DMS53 treated with DMSO at 0.1 percent for 48 hours (cell line): ENCODE results near the gene L2HGDH.
A peak's percentile ranks its signal among the peaks of the same experiment; 100 is the strongest.
"Not testable (repeated sequence)": the region's sequence is repeated elsewhere in the genome, so short reads cannot be mapped to it uniquely, and the experiment has no call there.

ENCODE experiments used
- DNase-seq: peaks from one replicate; lab custom pipeline; 2025; ENCODE audit not compliant: unreplicated experiment; lab: John Stamatoyannopoulos, UW

L2HGDH gene

DNA sequence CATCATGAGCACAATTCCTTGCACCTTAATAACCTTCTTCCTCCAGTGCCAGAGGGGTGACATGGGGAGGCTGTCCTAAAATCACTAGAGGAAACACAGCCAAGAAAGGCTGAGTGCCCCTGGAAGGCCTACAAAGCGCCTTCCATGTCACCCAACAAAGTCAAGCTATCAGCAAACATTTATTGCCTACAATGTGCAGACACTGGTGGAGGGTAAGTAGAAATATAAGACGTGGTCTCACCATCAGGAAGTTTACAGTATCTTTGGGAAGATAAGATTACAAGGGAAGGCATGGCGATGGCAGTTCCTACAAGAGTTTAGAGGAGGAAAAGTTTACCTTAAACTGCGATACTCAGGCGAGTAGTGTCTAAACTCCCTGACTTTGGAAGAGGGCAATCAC lies 28.0 kb upstream of the L2HGDH start:
- no peak for DNase-seq

DNA sequence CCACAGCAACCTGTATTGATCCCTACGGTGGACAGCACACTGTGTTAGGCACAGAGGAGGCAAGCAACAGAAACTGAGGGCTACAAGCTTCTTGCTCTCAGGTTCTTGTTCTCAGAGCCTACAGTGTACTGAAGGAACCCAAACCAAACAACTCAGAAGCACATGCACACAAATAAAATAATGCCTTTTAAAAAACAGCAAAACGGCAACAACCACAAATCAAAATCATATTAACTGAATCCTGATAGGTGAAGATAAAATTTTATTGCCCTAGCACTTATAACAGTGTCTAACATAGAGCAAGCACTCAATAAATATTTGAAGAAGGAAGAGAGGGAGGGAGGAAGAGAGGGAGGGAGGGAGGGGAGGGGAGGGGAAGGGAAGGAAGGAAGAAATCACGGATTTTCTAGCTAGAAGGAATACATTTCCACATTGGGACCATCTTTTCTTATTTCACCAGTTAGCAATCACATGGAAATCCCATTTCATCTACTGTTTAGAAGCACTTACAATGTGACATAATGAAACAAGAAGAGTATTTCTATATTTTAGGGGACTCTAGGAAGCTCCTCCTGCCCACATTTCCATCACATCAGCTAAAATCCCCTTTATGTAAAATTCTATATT lies 27.3 kb upstream of the L2HGDH start:
- no peak for DNase-seq

DNA sequence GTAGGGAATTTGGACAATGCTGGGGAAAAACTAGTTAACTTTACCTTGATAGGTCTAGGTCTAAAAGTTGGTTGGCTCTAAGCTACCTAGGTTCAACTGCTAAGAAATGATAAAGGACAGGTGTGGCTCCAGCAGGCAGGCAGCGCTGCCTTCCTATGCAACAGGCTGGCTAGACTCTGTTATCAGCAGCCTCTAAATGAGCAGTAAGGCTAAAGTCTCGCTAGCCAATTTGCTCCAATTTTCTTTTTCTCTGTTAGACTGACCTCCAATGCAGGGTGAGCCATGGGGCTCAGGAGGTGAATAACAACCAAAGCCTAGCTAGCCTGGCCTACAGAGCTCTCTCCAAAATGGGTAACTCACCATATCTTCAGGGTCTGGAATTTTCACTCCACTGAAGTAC lies 26.6 kb upstream of the L2HGDH start:
- DNase-seq = no peak

DNA sequence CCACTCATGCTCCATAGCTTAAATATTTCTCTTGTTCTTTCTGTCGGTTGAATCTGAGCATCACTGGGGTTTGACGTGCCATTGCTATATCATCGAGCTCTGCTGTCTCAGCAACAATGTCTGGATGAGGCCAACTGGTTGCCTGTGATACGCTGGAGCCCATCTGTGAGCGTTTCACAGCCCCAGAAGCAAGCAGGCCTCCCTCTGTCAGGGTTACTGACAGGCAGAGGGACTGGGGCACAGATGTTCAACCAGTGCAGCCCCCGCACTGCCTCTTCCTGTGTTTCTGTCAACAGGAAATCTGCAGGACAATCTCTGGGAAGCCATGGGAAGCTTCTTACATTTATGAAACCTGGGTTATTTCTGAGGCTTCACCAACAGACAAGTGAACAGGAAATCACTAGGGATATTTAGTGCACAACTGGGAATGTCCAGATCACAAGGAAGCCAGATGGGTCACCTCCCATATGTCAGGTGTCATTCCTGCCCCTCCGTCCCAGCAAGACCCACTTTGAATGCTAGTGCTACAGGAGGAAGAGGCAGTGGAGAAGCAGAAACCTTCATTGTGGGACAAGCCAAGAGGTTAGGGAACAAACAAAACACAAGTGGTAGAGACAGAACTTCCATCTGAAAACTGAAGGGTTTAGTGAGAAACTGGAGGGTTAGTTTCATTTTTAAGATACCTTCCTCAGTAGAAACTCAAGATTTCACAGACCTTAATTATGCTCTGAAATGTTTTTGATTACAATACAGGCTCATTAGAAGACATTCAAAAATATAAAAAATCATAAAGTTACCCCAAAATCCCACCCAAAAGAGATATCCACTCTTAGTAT lies 24.2 kb upstream of the L2HGDH start:
- peak; percentile 22 for DNase-seq

DNA sequence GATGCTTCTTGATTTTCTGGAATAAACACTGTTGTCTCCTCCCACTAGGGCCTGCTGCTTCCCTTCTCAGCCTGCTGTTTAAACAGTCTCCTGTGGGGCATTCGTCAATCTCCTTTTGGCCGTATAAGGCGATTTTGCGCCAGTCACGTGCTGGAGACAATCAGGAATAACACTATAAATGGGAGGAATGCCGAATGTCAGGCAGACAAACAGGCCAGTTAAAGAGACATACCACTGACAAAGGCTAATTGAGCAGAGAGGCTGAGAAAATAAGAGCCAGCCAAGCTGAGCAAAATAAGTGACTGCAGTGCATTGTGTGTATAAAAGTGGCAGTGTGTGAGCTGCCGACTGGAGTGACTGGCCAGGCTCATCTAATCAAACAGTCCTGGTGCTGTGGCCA lies 23.4 kb upstream of the L2HGDH start:
- DNase-seq = peak; percentile 83

DNA sequence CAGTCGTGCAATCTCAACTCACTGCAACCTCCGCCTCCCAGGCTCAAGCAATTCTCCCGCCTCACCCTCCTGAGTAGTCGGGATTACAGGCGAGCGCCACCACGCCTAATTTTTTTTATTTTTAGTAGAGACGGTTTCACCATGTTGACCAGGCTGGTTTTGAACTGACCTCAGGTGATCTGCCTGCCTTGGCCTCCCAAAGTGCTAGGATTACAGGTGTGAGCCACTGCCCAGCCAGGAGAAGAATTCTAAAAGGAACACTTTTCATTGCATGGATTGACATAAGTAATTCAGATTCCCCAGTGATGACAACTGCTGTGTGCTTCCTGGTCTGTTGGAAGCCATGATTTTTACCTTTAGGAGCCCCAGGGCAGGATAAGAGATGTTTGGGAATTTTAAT lies 22.2 kb upstream of the L2HGDH start:
- DNase-seq = no peak

DNA sequence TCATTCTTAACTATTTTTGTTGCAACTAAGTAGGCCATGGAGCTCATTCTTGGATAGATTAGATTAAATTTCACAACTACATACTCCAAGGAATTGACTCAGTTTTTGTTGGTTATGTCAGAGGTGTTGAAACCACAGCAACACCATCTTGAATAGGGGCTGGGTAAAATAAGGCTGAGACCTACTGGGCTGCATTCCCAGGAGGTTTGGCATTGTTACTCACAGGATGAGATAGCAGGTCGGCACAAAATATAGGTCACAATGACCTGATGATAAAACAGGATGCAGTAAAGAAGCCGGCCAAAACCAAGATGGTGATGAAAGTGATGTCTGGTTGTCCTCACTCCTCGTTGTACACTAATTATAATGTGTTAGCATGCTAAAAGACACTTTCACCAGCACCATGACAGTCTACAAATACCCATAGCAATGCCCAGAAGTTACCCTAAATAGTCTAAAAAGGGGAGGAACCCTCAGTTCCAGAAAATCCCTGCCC lies 21.0 kb upstream of the L2HGDH start:
- no peak for DNase-seq

DNA sequence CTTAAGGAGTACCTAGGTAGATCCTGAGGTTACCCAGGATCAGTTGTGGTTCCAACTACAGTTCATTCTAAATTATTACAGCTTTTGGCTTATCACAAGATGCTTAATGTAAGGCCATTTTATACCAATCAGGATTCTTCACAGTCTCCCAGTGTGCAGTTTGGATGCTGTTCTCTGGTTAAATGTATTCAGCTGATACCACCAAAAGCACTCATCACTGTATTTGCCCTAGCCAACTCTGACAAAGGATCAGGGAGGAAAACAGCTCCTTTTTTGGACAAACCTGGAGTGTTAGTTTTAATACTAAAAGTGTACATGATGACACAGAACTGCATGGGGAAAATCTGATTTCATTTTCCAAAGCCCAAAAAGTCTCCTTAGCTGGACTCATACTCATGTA lies 19.6 kb upstream of the L2HGDH start:
- no peak for DNase-seq

DNA sequence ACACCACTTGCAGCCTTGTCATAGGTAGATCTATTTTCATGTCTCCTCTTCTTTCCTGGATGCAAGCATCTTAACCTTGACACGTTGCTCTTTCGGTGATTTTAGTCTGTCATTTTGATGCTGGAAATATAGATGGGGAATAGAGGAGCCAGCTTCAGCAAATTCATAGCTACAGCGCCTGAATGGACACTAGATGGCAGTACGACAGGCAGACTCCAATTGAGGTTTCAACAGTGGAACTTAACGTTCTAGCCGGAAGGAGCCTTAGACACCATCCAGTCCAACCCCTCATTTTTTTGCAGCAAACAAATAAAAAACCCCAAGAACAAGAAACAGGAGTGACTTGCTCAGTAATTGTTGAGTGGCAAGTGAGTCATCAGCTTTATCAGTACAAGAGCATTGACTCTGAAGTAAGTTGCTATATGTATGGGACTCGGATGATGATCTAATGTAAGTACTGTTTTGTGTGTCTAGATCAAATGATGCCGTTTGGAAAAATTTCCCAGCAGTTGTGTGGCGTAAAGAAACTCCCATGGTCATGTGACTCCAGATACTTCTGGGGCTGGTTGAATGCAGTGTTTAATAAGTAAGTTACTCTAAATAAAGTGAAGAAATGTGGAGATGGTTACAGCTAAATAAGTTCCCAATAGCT lies 9.1 kb upstream of the L2HGDH start:
- DNase-seq = peak; percentile 91

DNA sequence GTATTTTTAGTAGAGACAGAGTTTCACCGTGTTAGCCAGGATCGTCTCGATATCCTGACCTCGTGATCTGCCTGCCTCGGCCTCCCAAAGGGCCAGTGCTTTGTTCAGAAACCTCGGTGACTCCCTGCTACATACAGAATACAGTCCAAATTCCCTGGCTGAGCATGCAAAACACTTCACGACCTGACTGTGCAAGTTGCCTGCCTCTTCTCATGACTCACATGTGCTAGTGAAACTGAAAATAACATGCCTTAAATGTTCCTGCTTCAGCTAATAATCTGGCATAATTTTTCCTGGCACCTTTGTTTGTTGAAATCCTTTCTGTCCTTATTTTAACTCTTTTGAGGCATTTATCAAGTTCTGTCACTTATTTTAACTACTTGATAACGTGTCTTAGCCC lies 8.3 kb upstream of the L2HGDH start:
- no peak for DNase-seq

DNA sequence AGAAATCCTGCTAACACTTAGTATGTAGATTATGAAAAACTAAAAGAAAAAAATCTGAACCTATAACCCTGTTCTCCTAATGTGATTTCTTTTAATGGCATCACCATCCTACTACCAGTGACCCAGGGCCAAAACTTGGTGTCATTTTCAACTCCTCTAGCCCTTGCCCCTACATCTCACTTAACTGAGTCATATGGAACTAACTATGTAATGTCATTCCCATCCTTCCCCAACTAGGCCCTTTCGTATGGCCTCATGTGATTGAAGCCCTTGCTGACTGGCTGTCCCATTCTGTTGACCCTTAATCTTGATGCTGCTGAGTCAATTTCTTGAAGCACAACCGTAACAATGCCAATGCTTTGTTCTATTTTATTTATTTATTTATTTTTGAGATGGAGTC lies 7.7 kb upstream of the L2HGDH start:
- DNase-seq = no peak

DNA sequence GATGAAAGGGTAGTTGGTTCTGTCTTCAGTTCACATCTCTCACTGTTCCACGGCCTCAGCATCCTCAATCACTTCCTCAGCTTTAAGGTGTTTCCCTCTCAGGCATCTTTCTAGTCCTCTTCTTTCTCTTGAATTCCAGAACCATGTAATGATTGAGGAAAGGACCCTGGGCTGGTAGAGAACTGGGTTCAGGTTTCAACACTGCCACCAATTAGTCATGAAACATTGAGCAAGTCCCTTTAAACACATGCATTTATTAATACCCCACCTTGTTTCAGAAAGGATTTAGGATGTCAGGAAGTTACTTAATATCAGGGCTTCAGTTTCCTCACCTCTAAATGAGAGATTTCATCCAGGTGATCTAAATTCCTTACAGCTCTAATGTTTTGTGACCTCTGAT lies 7.3 kb upstream of the L2HGDH start:
- DNase-seq = no peak

DNA sequence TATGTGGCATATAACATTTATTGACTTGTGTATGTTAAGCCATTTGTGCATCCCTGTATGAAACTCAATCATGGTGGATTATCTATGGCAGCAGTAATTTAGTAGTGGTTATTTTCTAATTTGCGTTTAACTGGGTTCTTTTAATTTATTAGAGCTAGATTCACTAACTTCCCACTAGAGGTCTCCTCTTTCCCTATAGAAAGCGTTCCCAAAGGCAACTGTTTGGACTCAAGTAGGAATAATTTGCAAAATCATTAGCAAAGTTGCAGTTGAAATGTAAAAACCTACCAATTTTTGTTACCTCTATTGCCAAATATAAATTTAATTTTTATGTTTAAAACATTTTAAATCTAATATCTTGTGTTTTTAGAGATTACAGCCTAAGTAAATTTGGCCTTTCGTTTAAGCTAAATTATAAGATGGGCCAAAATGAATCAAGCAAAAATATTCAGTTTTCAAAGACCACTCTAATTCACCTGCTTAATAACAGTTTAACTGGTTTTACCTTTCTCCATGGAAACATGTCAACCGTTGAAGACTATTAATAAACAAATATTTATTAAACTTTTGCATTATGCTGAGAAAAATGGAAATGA lies 6.1 kb upstream of the L2HGDH start:
- no peak for DNase-seq

DNA sequence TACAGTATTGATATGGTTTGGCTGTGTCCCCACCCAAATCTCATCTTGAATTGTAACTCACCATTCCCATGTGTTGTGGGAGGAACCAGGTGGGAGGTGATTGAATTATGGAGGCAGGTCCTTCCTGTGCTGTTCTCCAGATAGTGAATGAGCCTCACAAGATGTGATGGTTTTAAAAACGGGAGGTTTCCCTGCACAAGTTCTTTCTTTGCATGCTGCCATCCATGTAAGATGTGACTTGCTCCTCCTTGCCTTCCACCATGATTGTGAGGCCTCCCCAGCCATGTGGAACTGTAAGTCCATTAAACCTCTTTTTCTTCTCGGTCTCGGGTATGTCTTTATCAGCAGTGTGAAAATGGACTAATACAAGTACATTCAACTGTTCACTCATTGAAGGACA lies 2.1 kb upstream of the L2HGDH start:
- not testable (repeated sequence) for DNase-seq

DNA sequence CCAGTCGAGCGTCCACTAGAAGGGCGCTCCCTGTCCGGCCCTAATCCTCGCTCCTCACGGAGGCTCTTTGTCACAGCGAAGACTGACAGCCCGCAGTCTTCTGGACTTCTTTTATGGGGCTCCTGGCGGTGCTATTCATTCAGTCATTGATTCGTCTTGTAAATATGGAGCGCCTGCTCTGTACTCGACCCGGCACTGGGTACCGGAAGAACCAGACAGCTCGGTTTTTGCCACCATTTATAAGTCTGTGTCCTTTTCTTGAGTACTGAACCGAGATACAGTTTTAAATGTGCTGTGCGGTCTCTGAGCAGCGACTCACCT lies 665 bp upstream of the L2HGDH start:
- DNase-seq = peak; percentile 52

DNA sequence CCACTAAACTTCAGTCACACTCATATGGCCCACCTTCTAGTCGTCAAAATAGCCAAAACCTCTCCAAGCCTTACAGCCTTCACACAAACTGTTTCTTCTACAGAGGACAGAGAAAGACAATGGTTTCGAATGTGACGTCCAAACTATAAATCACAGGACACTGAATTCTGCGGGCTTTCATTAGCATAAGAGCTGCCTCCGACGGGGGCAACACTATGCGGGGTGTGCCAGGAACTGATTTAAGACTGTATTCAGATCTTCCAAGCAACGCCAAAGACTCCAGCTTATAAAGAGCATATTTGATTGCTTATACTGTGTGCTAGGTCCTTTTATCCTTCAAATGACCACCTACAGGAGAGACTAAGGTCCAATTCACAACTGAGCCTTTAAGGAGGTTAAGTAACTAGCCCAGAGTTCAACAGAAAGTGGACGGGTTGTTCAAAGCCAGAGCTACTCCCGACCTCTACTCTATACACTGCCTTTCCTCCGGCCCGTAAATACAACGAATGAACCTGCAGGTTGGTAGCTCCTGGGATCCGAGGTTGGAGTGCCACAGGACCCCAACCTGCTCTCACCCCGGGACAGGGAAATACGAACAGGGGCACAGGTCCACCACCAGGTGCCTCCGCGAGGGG lies 575 bp downstream of the L2HGDH start:
- DNase-seq = peak; percentile 0

DNA sequence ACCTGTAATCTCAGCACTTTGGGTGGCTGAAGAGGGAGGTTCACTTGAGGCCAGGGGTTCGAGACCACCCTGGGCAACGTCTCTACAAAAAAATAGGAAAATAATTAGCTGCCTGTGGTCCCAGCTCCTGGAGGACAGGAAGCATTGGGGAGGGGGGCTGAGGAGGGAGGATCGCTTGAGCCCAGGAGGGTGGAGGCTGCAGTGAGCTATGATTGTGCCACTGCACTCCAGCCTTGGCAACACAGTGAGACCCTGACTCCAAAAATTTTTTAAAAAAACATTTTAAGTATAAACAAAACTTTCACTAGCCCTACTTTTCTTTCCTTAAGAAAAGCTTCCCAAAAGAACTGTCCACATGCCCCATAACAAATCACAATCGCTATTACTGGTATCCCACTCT lies 1.6 kb downstream of the L2HGDH start:
- no peak for DNase-seq

DNA sequence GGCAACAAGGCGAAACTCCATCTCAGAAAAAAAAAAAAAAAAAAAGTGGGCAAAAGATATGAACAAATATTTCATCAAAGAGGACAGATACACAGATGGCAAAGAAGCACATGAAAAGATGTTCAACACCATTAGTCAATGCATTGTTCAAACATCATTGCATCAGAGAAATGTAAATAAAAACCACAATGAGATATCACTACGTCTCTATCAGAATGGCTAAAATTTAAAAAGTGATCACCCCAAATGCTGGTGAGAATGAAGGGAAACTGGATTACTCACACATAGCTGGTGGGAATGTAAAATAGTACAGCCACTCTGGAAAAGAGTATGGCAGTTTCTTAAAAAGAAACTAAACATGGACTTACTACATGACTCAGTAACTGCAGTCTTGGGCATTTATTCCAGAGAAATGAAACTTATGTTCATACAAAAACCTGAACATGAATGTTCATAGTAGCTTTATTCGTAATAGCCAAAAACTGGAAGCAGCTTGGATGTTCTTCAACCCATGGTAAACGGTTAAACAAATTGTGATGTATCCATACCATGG lies 3.6 kb downstream of the L2HGDH start:
- DNase-seq = peak; percentile 7

DNA sequence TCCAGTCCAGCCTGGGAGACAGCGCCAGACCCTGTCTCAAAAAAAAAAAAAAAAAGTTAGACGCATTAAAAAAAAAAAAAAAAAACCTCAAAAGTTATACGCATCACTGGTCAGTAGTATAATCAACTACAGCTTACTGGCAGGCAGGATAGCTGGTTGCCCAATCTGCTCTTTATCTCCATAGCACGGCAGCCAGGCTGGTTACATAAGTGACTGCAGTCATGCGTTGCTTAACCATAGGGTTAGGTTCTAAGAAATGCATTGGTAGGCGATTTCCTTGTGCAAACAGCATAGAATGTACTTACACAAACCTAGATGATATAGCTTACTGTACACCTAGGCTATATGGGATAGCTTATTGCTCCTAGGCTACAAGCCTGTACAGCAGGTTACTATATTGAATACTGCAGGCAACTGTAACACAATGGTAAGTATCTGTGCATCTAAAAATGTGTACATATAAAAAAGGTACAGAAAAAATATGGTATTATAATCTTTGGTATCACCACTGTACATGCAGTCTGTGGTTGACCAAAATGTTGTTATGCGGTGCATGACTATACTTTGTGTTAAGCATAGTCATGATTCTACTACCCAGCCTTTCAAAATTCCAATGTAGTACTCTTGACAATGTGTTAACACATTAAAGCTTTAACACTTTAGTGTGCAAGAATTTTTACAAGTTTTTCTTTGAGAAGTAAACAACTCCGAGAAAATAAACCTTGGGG lies 8.1 kb downstream of the L2HGDH start:
- DNase-seq = no peak

DNA sequence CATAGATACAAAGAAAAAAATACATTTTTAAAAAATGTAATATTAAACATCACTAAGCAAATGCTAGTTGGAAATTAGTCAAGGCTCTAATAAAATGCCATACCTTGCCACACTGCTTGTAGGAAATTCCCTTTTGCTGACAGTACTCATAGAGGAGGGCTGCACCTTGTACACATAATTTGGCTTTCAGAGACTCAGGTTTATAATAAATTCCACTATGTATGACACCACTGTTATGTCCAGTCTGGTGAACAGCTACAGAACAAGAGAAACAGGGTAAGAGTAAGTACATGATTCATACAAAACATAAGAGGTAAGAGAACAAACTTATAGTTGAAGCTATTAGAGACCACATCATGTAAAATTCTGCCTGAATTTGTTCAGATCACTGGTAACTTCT lies 10.1 kb downstream of the L2HGDH start:
- no peak for DNase-seq
